Smooth muscle cell (in vitro differentiated cells): Measurements from ENCODE around the gene TMEM50B. TPM values are rescaled to one million over a fixed set of nuclear protein-coding genes. Genes with fewer than 3 reads are reported as not detected.

Source experiments
- DNase-seq: peaks from one replicate; lab custom pipeline; 2025; ENCODE audit not compliant: unreplicated experiment; lab: John Stamatoyannopoulos, UW
- H2AFZ ChIP-seq: fragments of 200-600 bp; sonication (generic); 2 replicates; pipeline ENCODE4 v1.6.0; 2016; ENCODE audit warnings: antibody characterized with exemption, low read depth, mild to moderate bottlenecking
- H3F3A ChIP-seq: fragments of 200-600 bp; sonication (generic); 2 replicates; pipeline ENCODE4 v1.6.0; 2017; ENCODE audit warnings: antibody characterized with exemption, low read depth
- H3K27ac ChIP-seq: fragments of 200-600 bp; sonication (generic); 2 replicates; pipeline ENCODE4 v1.5.1; 2016; ENCODE audit warnings: low read depth, mild to moderate bottlenecking
- H3K27me3 ChIP-seq: fragments of 200-600 bp; sonication (generic); 2 replicates; pipeline ENCODE4 v1.6.1; 2016; ENCODE audit warnings: low read depth, mild to moderate bottlenecking
- H3K36me3 ChIP-seq: fragments of 200-600 bp; sonication (generic); 2 replicates; pipeline ENCODE4 v1.5.1; 2016; ENCODE audit warnings: low read depth
- H3K4me1 ChIP-seq: fragments of 200-600 bp; sonication (generic); 2 replicates; pipeline ENCODE4 v1.5.1; 2016; ENCODE audit warnings: low read depth
- H3K4me2 ChIP-seq: fragments of 200-600 bp; sonication (generic); 2 replicates; pipeline ENCODE4 v1.6.0; 2016; ENCODE audit warnings: mild to moderate bottlenecking
- H3K4me3 ChIP-seq: fragments of 200-600 bp; sonication (generic); 2 replicates; pipeline ENCODE4 v1.5.1; 2016; ENCODE audit warnings: mild to moderate bottlenecking
- H3K79me2 ChIP-seq: fragments of 200-600 bp; sonication (generic); 2 replicates; pipeline ENCODE4 v1.6.0; 2016; ENCODE audit warnings: low read depth, mild to moderate bottlenecking
- H3K9ac ChIP-seq: fragments of 200-600 bp; sonication (generic); 2 replicates; pipeline ENCODE4 v1.6.0; 2016; ENCODE audit warnings: low read depth
- H3K9me3 ChIP-seq: fragments of 200-600 bp; sonication (generic); replicated peaks from 2 replicates; pipeline ENCODE4 v1.5.1; 2016; ENCODE audit warnings: low read depth
- H4K20me1 ChIP-seq: fragments of 200-600 bp; sonication (generic); 2 replicates; pipeline ENCODE4 v1.6.0; 2016; ENCODE audit warnings: low read depth
- CTCF ChIP-seq: fragments of 200-600 bp; sonication (generic); IDR thresholded peaks from 2 replicates; pipeline ENCODE4 v1.5.1; 2017; ENCODE audit warnings: borderline replicate concordance, mild to moderate bottlenecking, antibody characterized with exemption; ENCODE audit not compliant: insufficient read depth, poor library complexity, severe bottlenecking
- WGBS: methylation state at CpG from one replicate; pipeline ENCODE4 v1.1.7; 2016; ENCODE audit warnings: low lambda C conversion rate; 5-methylcytosine and 5-hydroxymethylcytosine counted together
- polyA plus RNA-seq: library from polyadenylated mRNA; unstranded; fragments of >200 nt; fragmentation: Nextera tagmentation; extraction: Ambion mirVana; gene quantifications from 2 replicates; pipeline ENCODE4 v1.2.1, GENCODE V29; 2016
- total RNA-seq: library from RNA; depleted of rRNA; stranded (reverse); fragments of >200 nt; gene quantifications from 2 replicates; pipeline ENCODE4 v1.2.3, GENCODE V29; 2014

Gene TMEM50B
- total and polyA plus RNA-seq, 2 experiments from 2014 or later: 31.4 to 42.9 TPM

- Histone ChIP-seq H3K36me3 (peaks cover 11% of the 10 kb centered on the region), H2AFZ (no peak overlapping the region), H3K4me2 (no peak overlapping the region), H3K9me3 (no peaks in the 10 kb centered on the region), H3K27me3 (no peaks in the 10 kb centered on the region), H3K4me3 (no peak overlapping the region), H3F3A (peaks cover 6% of the 10 kb centered on the region), H3K9ac (no peak overlapping the region), H3K79me2 (peaks cover 16% of the 10 kb centered on the region), H3K4me1 (no peaks in the 10 kb centered on the region), H4K20me1 (peaks cover 74% of the 10 kb centered on the region), H3K27ac (no peak overlapping the region)
- WGBS: 91% methylated on average over 7 of the region's 7 CpGs
- no peak for TF ChIP-seq CTCF
- DNase-seq: no peak
Measured at GRCh38 chr21:33427051-33427450, 52.7 kb downstream of the TMEM50B start.

DNA sequence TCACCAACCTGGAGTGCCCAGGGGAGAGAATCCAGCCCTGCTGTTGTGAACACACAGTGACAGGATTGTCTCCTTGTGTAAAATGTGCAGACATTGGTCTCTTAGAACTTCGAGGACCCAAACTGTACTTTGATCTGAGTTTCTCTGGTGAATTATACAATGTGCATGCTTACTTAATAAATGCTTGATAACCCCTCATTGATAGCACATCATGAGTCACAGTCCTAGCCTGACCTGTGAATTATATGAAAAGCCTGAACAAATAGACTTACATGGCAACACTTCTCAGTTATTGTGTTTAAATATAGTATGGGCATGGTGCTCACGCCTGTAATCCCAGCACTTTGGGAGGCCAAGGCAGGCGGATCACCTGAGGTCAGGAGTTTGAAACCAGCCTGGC, 53.9 kb downstream of the TMEM50B start:
- Histone ChIP-seq H3K9ac (no peak overlapping the region), H3K27ac (no peak overlapping the region), H3K4me3 (no peak overlapping the region), H3F3A (peaks cover 3% of the 10 kb centered on the region), H3K36me3 (peaks cover 11% of the 10 kb centered on the region), H3K79me2 (peaks cover 17% of the 10 kb centered on the region), H3K4me1 (no peaks in the 10 kb centered on the region), H2AFZ (no peak overlapping the region), H3K4me2 (no peak overlapping the region), H3K9me3 (no peaks in the 10 kb centered on the region), H4K20me1 (peaks cover 78% of the 10 kb centered on the region), H3K27me3 (no peaks in the 10 kb centered on the region)
- DNase-seq: no peak
- TF ChIP-seq CTCF: no peak
- WGBS: 98% methylated on average over 3 of the region's 3 CpGs

GRCh38 chr21:33424214-33424613, 55.6 kb downstream of the TMEM50B start:
- H3K4me1 ChIP-seq: no peaks in the 10 kb centered on the region
- peaks cover 25% of the 10 kb centered on the region for H3K79me2 ChIP-seq
- H3K36me3 ChIP-seq: peaks cover 11% of the 10 kb centered on the region
- no peaks in the 10 kb centered on the region for H3F3A ChIP-seq
- H3K27ac ChIP-seq: no peak overlapping the region
- H3K9me3 ChIP-seq: no peaks in the 10 kb centered on the region
- no peak overlapping the region for H3K4me3 ChIP-seq
- no peak overlapping the region for H2AFZ ChIP-seq
- no peaks in the 10 kb centered on the region for H3K27me3 ChIP-seq
- WGBS: 98% methylated on average over 9 of the region's 9 CpGs
- no peak for TF ChIP-seq CTCF
- no peak overlapping the region for H3K9ac ChIP-seq
- H4K20me1 ChIP-seq: peaks cover 88% of the 10 kb centered on the region
- H3K4me2 ChIP-seq: no peak overlapping the region
- no peak for DNase-seq

DNA sequence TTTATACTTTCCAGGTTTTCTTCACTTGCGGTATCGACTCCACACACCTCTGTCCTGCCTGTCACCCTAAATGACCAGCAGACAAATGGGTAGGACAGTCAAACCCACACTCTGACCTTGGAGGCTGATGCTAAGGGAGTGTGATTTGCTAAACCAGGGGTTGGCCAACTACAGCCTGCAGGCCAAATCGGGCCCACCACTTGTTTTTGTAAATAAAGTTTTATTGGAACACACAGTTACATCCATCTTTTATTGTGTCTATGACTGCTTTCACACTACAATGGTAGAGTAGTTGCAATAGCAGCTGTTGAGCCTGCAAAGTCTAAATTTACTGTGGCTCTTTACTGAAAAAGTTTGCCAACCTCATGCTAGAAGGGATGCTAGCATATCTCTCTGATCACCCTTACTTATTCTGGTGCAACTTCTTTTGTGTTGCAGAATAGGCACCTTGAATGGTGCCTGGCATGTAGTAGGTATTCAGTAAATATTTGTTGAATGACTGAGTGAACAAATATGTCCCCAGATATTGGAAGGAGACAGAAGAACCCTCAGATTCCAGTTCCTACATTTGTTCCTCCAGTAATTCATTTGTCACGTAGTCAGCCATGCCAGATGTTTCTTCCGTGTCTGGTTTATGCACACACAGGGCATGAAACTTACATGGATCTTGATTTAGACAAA, 57.9 kb downstream of the TMEM50B start:
- H3K4me3 ChIP-seq: no peak overlapping the region
- 97% methylated on average over 5 of the region's 5 CpGs for WGBS
- peaks cover 49% of the 10 kb centered on the region for H3K79me2 ChIP-seq
- H3K4me1 ChIP-seq: no peaks in the 10 kb centered on the region
- H3K9ac ChIP-seq: no peak overlapping the region
- DNase-seq: no peak
- H3K9me3 ChIP-seq: no peaks in the 10 kb centered on the region
- no peaks in the 10 kb centered on the region for H3F3A ChIP-seq
- peaks cover 20% of the 10 kb centered on the region for H3K36me3 ChIP-seq
- no peak overlapping the region for H3K27ac ChIP-seq
- H2AFZ ChIP-seq: no peak overlapping the region
- H3K27me3 ChIP-seq: no peaks in the 10 kb centered on the region
- no peak for TF ChIP-seq CTCF
- peaks cover 93% of the 10 kb centered on the region for H4K20me1 ChIP-seq
- H3K4me2 ChIP-seq: no peak overlapping the region
